Measurements from ENCODE around the gene RPL32.
A peak's percentile ranks its signal among the peaks of the same experiment; 100 is the strongest.
"Not testable (repeated sequence)": the region's sequence is repeated elsewhere in the genome, so short reads cannot be mapped to it uniquely, and the experiment has no call there.

Gene RPL32

DNA sequence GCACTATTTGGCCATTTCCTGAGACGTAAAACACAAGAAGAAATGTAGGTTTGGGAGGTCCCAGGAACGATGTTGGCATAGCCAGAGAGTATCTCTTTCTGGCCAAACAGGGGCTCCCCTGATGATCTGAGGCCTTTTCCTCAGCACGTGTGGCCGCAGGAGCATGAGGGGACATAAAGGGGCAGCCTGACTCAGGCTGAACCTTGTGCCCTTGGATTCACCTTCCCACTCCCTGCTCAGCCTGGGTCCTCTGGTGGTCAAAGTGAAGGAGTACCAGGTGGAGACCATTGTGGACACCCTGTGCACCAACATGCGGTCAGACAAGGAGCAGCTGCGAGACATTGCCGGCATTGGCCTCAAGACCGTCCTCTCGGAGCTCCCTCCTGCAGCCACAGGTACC is 34.3 kb downstream of the RPL32 start:
- DNase-seq = no peak

GRCh38 chr3:12803371-12803770 is 38.0 kb downstream of the RPL32 start:
- no peak for DNase-seq

- DNase-seq = no peak
Measured at GRCh38 chr3:12799525-12800440, 41.6 kb downstream of the RPL32 start.

- no peak for DNase-seq
Measured at GRCh38 chr3:12798559-12799179, 42.7 kb downstream of the RPL32 start.

DNA sequence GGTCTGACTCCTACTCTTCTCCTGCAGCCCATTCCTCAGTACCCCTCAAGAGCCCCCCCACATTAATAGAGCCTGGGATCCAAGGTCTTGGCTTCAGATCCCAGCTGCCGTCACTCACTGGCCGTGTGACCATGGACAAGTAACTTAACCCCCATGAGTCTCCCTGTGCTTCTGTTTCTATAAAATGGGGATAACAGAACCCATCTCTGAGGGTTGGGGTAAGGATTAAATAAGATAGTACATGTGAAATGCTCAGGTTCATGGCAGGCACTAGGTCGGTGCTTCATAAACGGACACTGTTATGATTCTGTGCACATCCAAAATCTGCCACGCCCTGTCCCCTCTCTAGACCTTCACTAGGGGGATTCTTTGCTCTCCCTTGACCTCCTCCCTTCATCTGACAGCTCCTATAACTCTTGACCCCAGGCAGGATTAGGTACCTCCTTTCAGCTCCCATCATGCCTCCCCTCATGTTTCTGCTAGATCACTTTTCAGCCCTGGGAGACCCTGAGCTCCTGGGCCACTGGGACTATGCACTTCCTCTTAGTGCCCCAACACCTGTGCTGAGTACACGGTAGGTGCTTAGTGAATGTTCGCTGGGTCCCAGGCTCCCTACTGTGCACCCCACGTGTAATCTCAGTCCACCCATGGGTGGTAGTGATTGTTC is 43.3 kb downstream of the RPL32 start:
- no peak for DNase-seq

DNA sequence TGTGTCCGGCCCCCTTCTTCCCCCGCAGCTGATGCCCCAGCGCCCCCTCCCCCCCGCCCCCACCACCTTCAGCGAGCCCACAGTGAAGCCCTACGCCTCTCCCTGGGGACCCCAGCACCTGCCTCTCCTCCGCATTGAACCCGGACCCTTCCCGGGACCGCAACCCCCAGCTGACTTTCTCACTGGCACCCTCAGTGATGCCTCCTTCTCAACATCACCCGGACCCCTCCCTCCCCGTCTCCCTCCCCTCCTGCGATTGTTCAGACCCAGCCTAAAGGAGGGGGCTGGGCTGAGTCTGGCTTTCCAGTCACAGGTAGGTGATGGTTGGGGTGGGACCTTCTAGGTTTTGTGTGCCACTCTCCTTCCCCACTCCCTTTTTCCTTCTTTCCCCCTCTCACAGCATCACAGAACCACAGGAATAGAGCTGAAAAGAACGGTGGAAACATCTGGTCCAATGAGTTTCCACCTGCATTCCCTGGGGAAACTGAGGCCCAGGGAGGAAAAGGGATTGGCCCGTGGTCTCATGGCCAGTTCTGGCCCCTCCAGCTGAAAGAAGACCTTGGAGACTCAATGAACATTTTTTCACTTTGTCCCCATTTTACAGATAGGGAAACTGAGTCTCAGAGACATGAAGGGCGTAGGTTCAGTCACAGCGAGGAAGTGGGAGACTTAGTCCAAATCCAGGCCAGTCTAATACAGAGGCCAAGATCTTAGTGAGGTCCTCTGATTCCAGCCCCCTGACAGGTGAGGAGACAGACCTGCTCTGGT is 44.1 kb downstream of the RPL32 start:
- DNase-seq = no peak

GRCh38 chr3:12796171-12797123 is 44.9 kb downstream of the RPL32 start, which contains the start of gene CAND2:
CAND2 (plus strand) TSS chr3:12796680; CDS start chr3:12796721, 41 bp downstream.
- peak; percentile 45 for DNase-seq

DNA sequence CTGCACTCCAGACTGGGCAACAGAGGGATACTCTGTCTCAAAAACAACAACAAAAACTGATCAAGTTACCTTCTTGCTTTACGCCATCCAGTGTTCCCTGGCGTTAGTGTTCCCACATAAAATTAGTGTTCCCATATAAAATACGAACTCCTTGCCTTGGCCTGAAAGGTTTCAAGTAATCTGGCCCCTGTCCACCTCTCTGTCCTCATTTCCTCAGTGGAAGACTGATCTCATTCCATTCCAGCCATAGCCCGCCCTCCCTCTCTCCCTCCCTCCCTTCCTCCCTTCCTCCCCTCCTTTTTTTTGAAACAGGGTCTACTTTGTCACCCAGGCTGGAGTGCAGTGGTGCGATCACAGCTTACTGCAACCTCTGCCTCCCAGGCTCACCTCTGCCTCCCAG is 47.7 kb downstream of the RPL32 start:
- DNase-seq = no peak

DNA sequence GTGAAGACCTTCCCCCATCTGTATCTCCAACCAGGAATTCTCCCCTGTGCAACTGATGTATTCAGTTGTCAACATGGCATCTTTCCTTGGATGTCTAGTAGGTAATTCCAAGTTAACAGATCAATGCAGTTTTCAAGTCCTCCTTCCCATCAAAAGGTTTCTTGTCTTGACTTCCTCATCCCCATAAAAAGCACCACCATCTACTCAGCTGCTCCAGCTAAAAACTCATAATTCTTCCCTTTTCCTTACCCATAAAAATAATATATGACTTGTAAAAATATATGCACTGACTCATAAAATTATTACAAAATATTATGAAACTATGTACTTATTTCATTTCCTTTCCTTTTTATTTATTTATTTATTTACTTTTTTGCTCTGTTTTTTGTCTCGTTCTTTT is 49.9 kb downstream of the RPL32 start:
- no peak for DNase-seq

DNA sequence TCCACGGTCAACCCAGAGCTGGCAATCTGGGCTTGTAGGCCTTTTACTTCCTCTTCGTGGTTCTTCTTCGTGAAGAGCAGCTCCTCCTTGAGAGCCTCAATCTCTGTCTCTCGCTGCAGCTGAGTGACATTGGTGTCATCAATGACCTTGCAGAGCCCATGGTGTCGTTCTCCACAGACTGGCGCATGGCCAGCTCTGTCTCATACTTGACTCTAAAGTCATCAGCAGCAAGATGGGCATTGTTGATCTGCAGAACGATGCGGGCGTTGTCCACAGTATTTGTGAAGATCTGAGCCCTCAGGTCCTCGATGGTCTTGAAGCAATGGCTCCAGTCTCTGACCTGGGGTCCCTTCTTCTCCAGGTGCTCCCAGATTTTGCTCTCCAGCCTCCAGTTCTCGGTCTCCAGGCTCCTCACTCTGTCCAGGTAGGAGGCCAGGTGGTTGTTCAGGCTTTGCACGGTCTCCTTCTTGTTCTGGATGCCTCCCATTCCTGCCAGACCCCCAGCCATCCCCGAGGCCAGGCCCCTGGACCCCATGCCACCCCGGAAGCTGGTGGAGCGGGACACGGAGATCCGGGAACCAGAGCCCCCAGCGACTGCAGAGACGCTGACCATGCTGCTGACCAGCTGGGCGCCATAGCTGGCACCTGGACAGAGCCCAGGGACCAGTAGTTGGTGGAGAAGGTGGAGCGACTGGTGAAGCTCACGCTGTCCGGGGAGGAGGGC is 53.2 kb downstream of the RPL32 start:
- not testable (repeated sequence) for DNase-seq

DNA sequence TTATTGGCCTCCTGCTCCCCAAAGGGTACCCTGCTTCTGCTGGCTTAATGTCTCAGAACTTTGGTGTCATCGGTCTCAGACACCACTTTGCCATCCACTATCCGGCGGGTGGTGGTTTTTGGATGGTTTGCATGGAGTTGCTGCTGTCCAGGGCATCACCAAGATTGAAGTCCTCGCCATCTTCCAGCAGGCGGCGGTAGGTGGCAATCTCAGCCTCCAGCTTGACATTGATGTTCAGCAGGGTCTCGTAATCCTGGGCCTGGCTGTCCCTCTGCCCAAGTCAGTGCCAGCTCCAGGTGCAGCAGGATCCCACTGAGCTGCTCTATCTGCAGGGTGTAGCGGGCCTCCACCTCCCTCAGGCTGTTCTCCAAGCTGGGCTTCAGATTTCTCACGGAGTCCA is 54.0 kb downstream of the RPL32 start:
- peak; percentile 62 for DNase-seq

GRCh38 chr3:12785096-12785495 is 56.3 kb downstream of the RPL32 start:
- DNase-seq = no peak

Data from stimulated activated CD4-positive, alpha-beta T cell treated with anti-CD3 and anti-CD28 coated beads, Interleukin-4, amount 100 ng/mL, for 24 hours (primary cell).